Ascending aorta (tissue), 2 donors: ENCODE measurements around the gene PDSS2. TPM values are rescaled to one million over a fixed set of nuclear protein-coding genes. Genes with fewer than 3 reads are reported as not detected.

Experiments used
- DNase-seq, 2 donors: peaks; one replicate each; pipeline ENCODE4 v3.0.0-alpha.2; 2019; ENCODE audit warnings: low spot score in 2 of 2
- H3K27ac ChIP-seq, 2 donors: fragments of 200-600 bp; sonication (generic); one replicate each; pipeline ENCODE4 v1.5.1; 2016 to 2017; ENCODE audit warnings: mild to moderate bottlenecking in 1 of 2
- H3K27me3 ChIP-seq: fragments of 200-600 bp; sonication (generic); one replicate; pipeline ENCODE4 v1.5.1; 2017
- H3K36me3 ChIP-seq, 2 donors: fragments of 200-600 bp; sonication (generic); one replicate each; pipeline ENCODE4 v1.5.1; 2016
- H3K4me1 ChIP-seq, 2 donors: fragments of 200-600 bp; sonication (generic); one replicate each; pipeline ENCODE4 v1.5.1; 2016 to 2017; ENCODE audit warnings: mild to moderate bottlenecking in 1 of 2
- H3K4me3 ChIP-seq, 2 donors: fragments of 200-600 bp; sonication (generic); one replicate each; pipeline ENCODE4 v1.5.1; 2016 to 2017; ENCODE audit warnings: mild to moderate bottlenecking in 1 of 2
- H3K9me3 ChIP-seq, 2 donors: fragments of 200-600 bp; sonication (generic); one replicate each; pipeline ENCODE4 v1.5.1; 2016
- CTCF ChIP-seq, 3 experiments: fragments of 200-600 bp in 2 of 3; fragments of 450-650 bp in 1 of 3; sonication (generic) in 2 of 3; IDR thresholded peaks; one replicate each; pipeline ENCODE4 v1.5.1; 2016 to 2019; ENCODE audit warnings: antibody characterized with exemption in 3 of 3, mild to moderate bottlenecking in 1 of 3, moderate library complexity in 1 of 3
- intact Hi-C: fragments of 100-400 bp; cut with DNase I; formaldehyde crosslinking; loops from one replicate; pipeline ENCODE4 v1.15.1; 2023
- total RNA-seq: library from RNA; depleted of rRNA; stranded (reverse); fragments of >200 nt; gene quantifications from one replicate; pipeline ENCODE4 v1.1.0, GENCODE V29; 2016

Gene PDSS2
- total RNA-seq, 1 donor from 2014 or later, result 0.85 TPM

- no peaks in the 10 kb centered on the region for H3K27me3 ChIP-seq
- peaks cover 0 to 5% of the 10 kb centered on the region in 2 donors for H3K9me3 ChIP-seq
- H3K27ac ChIP-seq, result no peak overlapping the region
- no peaks in the 10 kb centered on the region for H3K4me1 ChIP-seq
- no peaks in the 10 kb centered on the region for H3K36me3 ChIP-seq
- DNase-seq, result no peak
- H3K4me3 ChIP-seq, result no peak overlapping the region
- intact Hi-C loops, result no loop called here
- TF ChIP-seq CTCF (IDR thresholded peaks at IDR 0.05), result no peak
Observed at GRCh38 chr6:107448776-107449175, 10.6 kb downstream of the PDSS2 start.

- no peak for TF ChIP-seq CTCF (IDR thresholded peaks at IDR 0.05)
- H3K36me3 ChIP-seq, result no peaks in the 10 kb centered on the region
- no peak overlapping the region for H3K27ac ChIP-seq
- intact Hi-C loops, result no loop called here
- DNase-seq, result no peak
- H3K9me3 ChIP-seq, result peaks cover 0 to 5% of the 10 kb centered on the region in 2 donors
- no peaks in the 10 kb centered on the region for H3K4me1 ChIP-seq
- no peaks in the 10 kb centered on the region for H3K27me3 ChIP-seq
- H3K4me3 ChIP-seq, result no peak overlapping the region
Observed at GRCh38 chr6:107447663-107448216, 11.6 kb downstream of the PDSS2 start.

GRCh38 chr6:107444277-107444676 lies 15.1 kb downstream of the PDSS2 start:
- Histone ChIP-seq H3K4me3 (no peak overlapping the region), H3K27ac (no peak overlapping the region), H3K36me3 (no peaks in the 10 kb centered on the region), H3K27me3 (no peaks in the 10 kb centered on the region), H3K9me3 (peaks cover 0 to 5% of the 10 kb centered on the region in 2 donors), H3K4me1 (no peaks in the 10 kb centered on the region)
- no peak for TF ChIP-seq CTCF (IDR thresholded peaks at IDR 0.05)
- intact Hi-C loops, result no loop called here
- DNase-seq, result no peak

GRCh38 chr6:107443608-107444267 lies 15.6 kb downstream of the PDSS2 start:
- no peak for TF ChIP-seq CTCF (IDR thresholded peaks at IDR 0.05)
- no peak for DNase-seq
- intact Hi-C loops, result no loop called here
- H3K27me3 ChIP-seq, result no peaks in the 10 kb centered on the region
- H3K4me3 ChIP-seq, result no peak overlapping the region
- H3K9me3 ChIP-seq, result peaks cover 0 to 5% of the 10 kb centered on the region in 2 donors
- no peaks in the 10 kb centered on the region for H3K36me3 ChIP-seq
- H3K27ac ChIP-seq, result no peak overlapping the region
- H3K4me1 ChIP-seq, result no peaks in the 10 kb centered on the region

GRCh38 chr6:107442938-107443607 lies 16.3 kb downstream of the PDSS2 start:
- intact Hi-C loops, result no loop called here
- no peak for TF ChIP-seq CTCF (IDR thresholded peaks at IDR 0.05)
- Histone ChIP-seq H3K9me3 (peaks cover 0 to 4% of the 10 kb centered on the region in 2 donors), H3K27ac (no peak overlapping the region), H3K4me3 (no peak overlapping the region), H3K27me3 (no peaks in the 10 kb centered on the region), H3K36me3 (no peaks in the 10 kb centered on the region), H3K4me1 (no peaks in the 10 kb centered on the region)
- DNase-seq, result no peak
